OCI-LY7 (cell line): ENCODE data around the gene GRM4.

ENCODE experiments used
- CTCF ChIP-seq: fragments of 200-600 bp; sonication (generic); conservative IDR thresholded peaks from 2 replicates; pipeline ENCODE4 v1.5.1; 2014; ENCODE audit warnings: mild to moderate bottlenecking, antibody characterized with exemption, low read length, moderate library complexity, mixed read lengths
- EZH2phosphoT487 ChIP-seq: fragments of 200-600 bp; sonication (generic); IDR thresholded peaks from 2 replicates; pipeline ENCODE4 v1.6.1; 2018; ENCODE audit warnings: low read depth, borderline replicate concordance, mild to moderate bottlenecking, mixed run types, antibody characterized with exemption, low read length, moderate library complexity, mixed read lengths

GRCh38 chr6:34062156-34062555 is 83.7 kb downstream of the GRM4 start:
- TF ChIP-seq CTCF, result no peak
- TF ChIP-seq EZH2phosphoT487, result no peak
